HUES6 (cell line): ENCODE data around the gene DENND1C.

Source experiments
- H3K27ac ChIP-seq: 2 replicates; pipeline ENCODE4 v1.7.0; 2013; ENCODE audit warnings: low read depth, mild to moderate bottlenecking, low read length, inconsistent platforms
- H3K27me3 ChIP-seq: 2 replicates; pipeline ENCODE4 v1.6.1; 2013; ENCODE audit warnings: low read length; ENCODE audit not compliant: control insufficient read depth, insufficient read depth
- H3K36me3 ChIP-seq: 2 replicates; pipeline ENCODE4 v1.6.1; 2013; ENCODE audit warnings: low read length; ENCODE audit not compliant: control insufficient read depth, insufficient read depth
- H3K4me1 ChIP-seq: 2 replicates; pipeline ENCODE4 v1.6.1; 2013; ENCODE audit warnings: low read length; ENCODE audit not compliant: control insufficient read depth, insufficient read depth
- H3K4me3 ChIP-seq: 2 replicates; pipeline ENCODE4 v1.5.1; 2013; ENCODE audit warnings: low read depth, low read length
- H3K9ac ChIP-seq: one replicate; pipeline ENCODE4 v1.6.1; 2013; ENCODE audit warnings: mild to moderate bottlenecking, low read length
- H3K9me3 ChIP-seq: 2 replicates; pipeline ENCODE4 v1.6.1; 2013; ENCODE audit warnings: low read depth, low read length; ENCODE audit not compliant: control insufficient read depth, insufficient read depth

The DENND1C gene

DNA sequence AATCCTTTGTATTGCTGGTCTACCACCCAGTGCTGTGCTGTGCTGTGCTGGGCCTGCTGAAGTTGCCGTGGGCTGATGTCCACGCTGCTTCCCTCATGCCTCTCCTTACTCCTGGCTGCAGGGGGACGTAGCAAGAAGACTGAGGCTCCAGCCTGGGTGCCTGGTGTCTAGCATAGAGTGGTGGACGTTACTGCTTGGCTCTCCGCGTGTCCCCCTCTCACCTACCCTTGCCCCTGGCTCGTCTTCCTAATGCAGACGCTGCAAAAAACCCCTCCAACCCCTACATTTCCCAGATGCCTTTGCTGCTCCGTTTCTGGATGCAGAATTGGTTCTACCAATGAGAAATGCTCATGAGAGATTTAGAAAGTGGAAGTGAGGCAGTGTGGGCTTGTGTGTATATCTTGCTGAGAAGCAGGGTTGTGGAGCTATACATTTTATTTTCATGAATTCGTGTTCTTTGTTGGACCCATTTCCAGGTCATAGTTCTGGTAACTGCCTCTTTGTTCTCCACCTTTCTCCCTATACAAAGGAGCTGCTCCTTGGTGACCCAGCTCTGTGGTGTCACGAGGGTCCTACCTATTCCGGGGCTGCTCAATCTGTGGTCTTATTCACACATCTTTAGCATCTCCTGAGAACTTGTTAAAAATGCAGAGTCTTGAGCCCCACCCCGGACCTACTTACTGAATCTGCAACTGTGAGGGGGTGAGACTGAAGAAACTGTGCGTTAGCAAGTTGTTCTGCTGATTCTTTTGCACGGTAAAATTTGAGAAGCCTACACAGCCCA lies 7.9 kb upstream of the DENND1C start:
- H3K4me3 ChIP-seq = no peak overlapping the region
- H3K27me3 ChIP-seq = peaks cover 3% of the 10 kb centered on the region; the same call in 1 of the 2 replicates
- no peaks in the 10 kb centered on the region for H3K9me3 ChIP-seq
- no peak overlapping the region for H3K9ac ChIP-seq
- H3K4me1 ChIP-seq = no peaks in the 10 kb centered on the region
- H3K27ac ChIP-seq = no peak overlapping the region
- H3K36me3 ChIP-seq = no peaks in the 10 kb centered on the region

GRCh38 chr19:6484831-6485230 lies 3.2 kb upstream of the DENND1C start:
- Histone ChIP-seq H3K9ac (no peak overlapping the region), H3K4me1 (peaks cover 8% of the 10 kb centered on the region), H3K27ac (no peak overlapping the region), H3K9me3 (no peaks in the 10 kb centered on the region), H3K36me3 (no peaks in the 10 kb centered on the region), H3K27me3 (no peaks in the 10 kb centered on the region), H3K4me3 (no peak overlapping the region)

GRCh38 chr19:6484230-6484629 lies 2.6 kb upstream of the DENND1C start:
- Histone ChIP-seq H3K4me1 (peaks cover 13% of the 10 kb centered on the region), H3K9me3 (no peaks in the 10 kb centered on the region), H3K27ac (no peak overlapping the region), H3K36me3 (no peaks in the 10 kb centered on the region), H3K9ac (no peak overlapping the region), H3K27me3 (no peaks in the 10 kb centered on the region), H3K4me3 (no peak overlapping the region)

- no peak overlapping the region for H3K27ac ChIP-seq
- no peaks in the 10 kb centered on the region for H3K9me3 ChIP-seq
- H3K36me3 ChIP-seq = no peaks in the 10 kb centered on the region
- H3K4me1 ChIP-seq = peaks cover 17% of the 10 kb centered on the region
- H3K27me3 ChIP-seq = no peaks in the 10 kb centered on the region
- H3K4me3 ChIP-seq = no peak overlapping the region
- H3K9ac ChIP-seq = no peak overlapping the region
Observed at GRCh38 chr19:6483235-6483634, 1.6 kb upstream of the DENND1C start.

DNA sequence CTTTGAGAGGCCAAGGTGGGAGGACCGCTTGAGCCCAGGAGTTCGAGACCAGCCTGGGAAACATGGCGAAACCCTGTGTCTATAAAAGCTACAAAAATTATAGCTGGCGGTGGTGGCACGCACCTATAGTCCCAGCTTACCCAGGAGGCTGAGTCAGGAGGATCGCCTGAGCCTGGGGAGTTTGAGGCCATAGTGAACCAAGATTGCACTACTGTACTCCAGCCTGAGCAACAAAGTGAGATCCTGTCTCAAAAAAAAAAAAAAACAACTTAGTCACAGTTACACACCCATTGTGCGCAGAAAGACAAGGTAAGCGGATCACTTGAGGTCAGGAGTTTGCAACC lies 728 bp upstream of the DENND1C start:
- Histone ChIP-seq H3K27ac (no peak overlapping the region), H3K9ac (no peak overlapping the region), H3K4me1 (peaks cover 17% of the 10 kb centered on the region), H3K36me3 (no peaks in the 10 kb centered on the region), H3K9me3 (no peaks in the 10 kb centered on the region), H3K4me3 (no peak overlapping the region), H3K27me3 (no peaks in the 10 kb centered on the region)

DNA sequence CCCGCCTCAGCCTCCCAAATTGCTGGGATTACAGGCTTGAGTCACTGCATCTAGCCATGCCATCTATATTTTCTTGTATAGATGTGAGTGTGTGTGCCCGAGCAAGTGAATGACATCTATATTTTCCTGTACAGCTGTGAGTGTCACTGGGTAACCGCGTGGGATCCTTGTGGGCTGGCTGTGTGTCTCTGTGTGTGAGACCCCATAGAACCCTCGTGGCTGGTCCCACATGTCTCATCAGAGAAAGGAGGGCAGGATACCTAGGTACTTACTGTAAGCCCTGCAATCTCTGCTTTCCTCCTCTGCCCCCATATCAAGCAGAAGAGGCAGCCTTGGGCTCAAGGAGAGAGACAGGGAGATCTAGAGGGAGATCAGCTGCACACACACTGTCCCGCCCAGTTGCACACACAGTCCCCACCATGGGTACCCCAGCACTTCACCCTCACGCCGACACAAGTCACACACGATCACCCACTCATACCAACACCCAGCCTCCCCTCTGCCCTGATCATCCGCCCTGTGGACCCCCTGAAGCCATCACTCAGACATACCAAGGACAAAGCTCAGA lies 655 bp downstream of the DENND1C start:
- Histone ChIP-seq H3K4me1 (peaks cover 19% of the 10 kb centered on the region), H3K27me3 (0 out of 2 replicates have a peak, but pooled peaks cover under 1% of the 10 kb centered on the region), H3K27ac (no peak overlapping the region), H3K9ac (no peak overlapping the region), H3K4me3 (no peak overlapping the region), H3K9me3 (no peaks in the 10 kb centered on the region), H3K36me3 (no peaks in the 10 kb centered on the region)

GRCh38 chr19:6479836-6480398 lies 1.7 kb downstream of the DENND1C start:
- no peaks in the 10 kb centered on the region for H3K36me3 ChIP-seq
- H3K4me3 ChIP-seq = no peak overlapping the region
- no peak overlapping the region for H3K27ac ChIP-seq
- peaks cover 11% of the 10 kb centered on the region for H3K27me3 ChIP-seq
- no peak overlapping the region for H3K9ac ChIP-seq
- H3K9me3 ChIP-seq = no peaks in the 10 kb centered on the region
- peaks cover 24% of the 10 kb centered on the region for H3K4me1 ChIP-seq

- no peaks in the 10 kb centered on the region for H3K9me3 ChIP-seq
- H3K36me3 ChIP-seq = no peaks in the 10 kb centered on the region
- H3K27ac ChIP-seq = no peak overlapping the region
- H3K4me3 ChIP-seq = no peak overlapping the region
- H3K4me1 ChIP-seq = peaks cover 24% of the 10 kb centered on the region
- H3K9ac ChIP-seq = no peak overlapping the region
- H3K27me3 ChIP-seq = peaks cover 18% of the 10 kb centered on the region
Observed at GRCh38 chr19:6478815-6479214, 2.8 kb downstream of the DENND1C start.

GRCh38 chr19:6476896-6477431 lies 4.6 kb downstream of the DENND1C start:
- H3K27me3 ChIP-seq = peaks cover 18% of the 10 kb centered on the region
- H3K36me3 ChIP-seq = no peaks in the 10 kb centered on the region
- H3K9ac ChIP-seq = no peak overlapping the region
- no peak overlapping the region for H3K27ac ChIP-seq
- no peaks in the 10 kb centered on the region for H3K9me3 ChIP-seq
- peak overlapping the region; percentile 69 for H3K4me3 ChIP-seq
- H3K4me1 ChIP-seq = peaks cover 24% of the 10 kb centered on the region

DNA sequence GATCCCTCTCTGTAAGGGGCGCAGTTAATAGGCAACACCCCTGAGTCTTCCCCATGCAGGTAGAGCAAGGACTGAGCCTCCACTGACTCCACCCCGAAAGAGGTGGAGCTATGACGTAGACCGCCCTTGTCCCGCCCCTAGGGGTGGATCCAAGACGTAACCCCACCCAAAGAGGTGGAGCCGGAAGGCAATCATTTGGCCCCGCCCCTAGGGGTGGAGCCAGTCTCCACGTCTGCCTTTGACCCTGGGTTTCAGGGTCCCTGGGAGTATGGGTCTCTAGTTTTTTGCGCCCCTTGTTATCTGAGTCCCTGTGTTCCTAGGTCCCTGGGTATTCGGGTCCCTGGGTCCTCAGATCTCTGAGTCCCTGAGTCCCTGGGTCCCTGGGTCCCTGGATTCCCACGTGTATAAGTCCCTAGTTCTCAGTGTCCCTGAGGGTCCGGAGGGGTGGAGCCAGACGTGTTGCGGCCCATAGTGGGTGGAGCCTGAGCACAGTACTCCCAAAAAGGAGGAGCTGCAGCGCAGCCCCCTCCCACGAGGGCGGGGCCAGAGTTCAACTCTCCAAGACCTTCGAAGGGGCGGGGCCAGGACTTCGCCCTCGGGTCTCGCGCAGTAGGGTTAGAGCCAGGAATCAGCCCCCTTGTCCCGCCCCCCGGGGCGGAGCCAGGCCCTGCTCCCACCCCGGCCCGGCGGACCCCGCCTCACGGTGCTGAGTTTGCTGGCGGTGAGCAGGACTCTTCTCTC lies 5.3 kb downstream of the DENND1C start:
- peak overlapping the region; percentile 11 for H3K9ac ChIP-seq
- H3K4me3 ChIP-seq = peak overlapping the region; percentile 77
- peaks cover 20% of the 10 kb centered on the region for H3K4me1 ChIP-seq
- no peaks in the 10 kb centered on the region for H3K36me3 ChIP-seq
- no peak overlapping the region for H3K27ac ChIP-seq
- H3K27me3 ChIP-seq = peaks cover 18% of the 10 kb centered on the region
- H3K9me3 ChIP-seq = no peaks in the 10 kb centered on the region
